Gastrocnemius medialis (tissue), 4 donors: ENCODE results near the gene ATP10A. TPM values are rescaled to one million over a fixed set of nuclear protein-coding genes. Genes with fewer than 3 reads are reported as not detected.
"Not testable (repeated sequence)": the region's sequence is repeated elsewhere in the genome, so short reads cannot be mapped to it uniquely, and the experiment has no call there.

Experiments
- ATAC-seq, 2 donors: fragments of 150-250 bp; one replicate each; pipeline ENCODE4 v1.9.1; 2016
- DNase-seq, 2 donors: peaks; one replicate each; pipeline ENCODE4 v3.0.0-alpha.2; 2019
- H3K27ac ChIP-seq, 4 donors: fragments of 200-600 bp; sonication (generic); 1 replicate in 1 of 4; 2 replicates in 3 of 4; pipeline ENCODE4 v1.5.1; 2016 to 2018; ENCODE audit warnings: mild to moderate bottlenecking in 2 of 4, moderate library complexity in 1 of 4
- H3K27me3 ChIP-seq, 3 donors: fragments of 200-600 bp; sonication (generic) in 2 of 3; 1 replicate in 1 of 3; 2 replicates in 2 of 3; pipeline versions ENCODE4 v1.5.1 to v1.6.0; 2016 to 2019; ENCODE audit warnings: mild to moderate bottlenecking in 1 of 3, moderate library complexity in 1 of 3
- H3K36me3 ChIP-seq, 2 donors: fragments of 200-600 bp; sonication (generic) in 1 of 2; one replicate each; pipeline ENCODE4 v1.5.1; 2017 to 2018
- H3K4me1 ChIP-seq, 2 donors: fragments of 200-600 bp; sonication (generic) in 1 of 2; one replicate each; pipeline ENCODE4 v1.5.1; 2016 to 2017; ENCODE audit warnings: mild to moderate bottlenecking in 2 of 2
- H3K4me3 ChIP-seq, 4 donors: fragments of 200-600 bp; sonication (generic) in 3 of 4; 1 replicate in 1 of 4; 2 replicates in 3 of 4; pipeline ENCODE4 v1.5.1; 2016 to 2019; ENCODE audit warnings: mild to moderate bottlenecking in 2 of 4
- H3K9me3 ChIP-seq, 3 donors: fragments of 200-600 bp; sonication (generic) in 2 of 3; 1 replicate in 1 of 3; 2 replicates in 2 of 3; pipeline ENCODE4 v1.5.1; 2016 to 2019
- CTCF ChIP-seq, 5 experiments: fragments of 450-650 bp in 3 of 5; fragments of 200-600 bp in 2 of 5; sonication (generic) in 2 of 5; IDR thresholded peaks in 4 of 5; conservative IDR thresholded peaks in 1 of 5; 1 replicate in 4 of 5; 2 replicates in 1 of 5; pipeline ENCODE4 v1.5.1; 2016 to 2019; ENCODE audit warnings: antibody characterized with exemption in 5 of 5, mild to moderate bottlenecking in 3 of 5, moderate library complexity in 3 of 5
- POLR2A ChIP-seq, 2 donors: fragments of 450-650 bp; IDR thresholded peaks; one replicate each; pipeline ENCODE4 v1.6.1; 2017; ENCODE audit warnings: antibody characterized with exemption in 2 of 2, mild to moderate bottlenecking in 2 of 2, moderate library complexity in 2 of 2
- in situ Hi-C, 4 donors: fragments of 200-750 bp; cut with MboI; loops; one replicate each; pipeline versions ENCODE4 v1.15.0 to v1.8.0; 2017; ENCODE audit warnings: low sequenced_read_pairs in 4 of 4
- intact Hi-C: fragments of 100-400 bp; cut with DNase I; formaldehyde crosslinking; loops from one replicate; pipeline ENCODE4 v1.15.1; 2023; ENCODE audit warnings: low total_unique reads
- total RNA-seq, 4 donors: library from RNA; depleted of rRNA; stranded (reverse); fragments of >200 nt; gene quantifications; one replicate each; pipeline versions ENCODE4 v1.1.0 to v1.2.3, GENCODE V29; 2016

The ATP10A gene
- total RNA-seq, 4 donors from 2014 or later = 0.36 to 0.56 (median 0.47) TPM

- Histone ChIP-seq H3K36me3 (no peaks in the 10 kb centered on the region), H3K4me3 (no peak overlapping the region), H3K4me1 (peaks cover 0 to 4% of the 10 kb centered on the region in 2 donors), H3K9me3 (no peaks in the 10 kb centered on the region), H3K27ac (no peak overlapping the region), H3K27me3 (no peaks in the 10 kb centered on the region)
- in situ Hi-C loops = no loop called here
- ATAC-seq (no peak), DNase-seq (no peak)
- no peak for TF ChIP-seq POLR2A (IDR thresholded peaks at IDR 0.05)
- no peak for TF ChIP-seq CTCF (IDR thresholded peaks at IDR 0.05 in 4 of 5, conservative IDR thresholded peaks at IDR 0.05 in 1 of 5)
- intact Hi-C loops = loop anchor here (5.0 kb wide), 1 partner anchor 662 kb away; no protein-coding TSS in a partner anchor
Observed at GRCh38 chr15:25763954-25764353, 99.2 kb downstream of the ATP10A start.

GRCh38 chr15:25763331-25763751 is 99.8 kb downstream of the ATP10A start:
- TF ChIP-seq CTCF (IDR thresholded peaks at IDR 0.05 in 4 of 5, conservative IDR thresholded peaks at IDR 0.05 in 1 of 5) (no peak), POLR2A (IDR thresholded peaks at IDR 0.05) (no peak)
- in situ Hi-C loops = no loop called here
- no peaks in the 10 kb centered on the region for H3K27me3 ChIP-seq
- ATAC-seq (no peak), DNase-seq (no peak)
- H3K4me1 ChIP-seq = peaks cover 0 to 4% of the 10 kb centered on the region in 2 donors
- no peak overlapping the region for H3K27ac ChIP-seq
- H3K36me3 ChIP-seq = no peaks in the 10 kb centered on the region
- intact Hi-C loops = loop anchor here (5.0 kb wide), 1 partner anchor 661 kb away; no protein-coding TSS in a partner anchor
- no peak overlapping the region for H3K4me3 ChIP-seq
- no peaks in the 10 kb centered on the region for H3K9me3 ChIP-seq

GRCh38 chr15:25761971-25762662 is 101.0 kb downstream of the ATP10A start:
- intact Hi-C loops (loop anchor here (5.0 kb wide), 1 partner anchor 660 kb away; no protein-coding TSS in a partner anchor), in situ Hi-C loops (no loop called here)
- H3K27ac ChIP-seq = no peak overlapping the region
- no peaks in the 10 kb centered on the region for H3K27me3 ChIP-seq
- H3K4me1 ChIP-seq = peaks cover 0 to 4% of the 10 kb centered on the region in 2 donors
- no peaks in the 10 kb centered on the region for H3K36me3 ChIP-seq
- H3K9me3 ChIP-seq = no peaks in the 10 kb centered on the region
- ATAC-seq (no peak), DNase-seq (no peak)
- no peak overlapping the region for H3K4me3 ChIP-seq
- TF ChIP-seq POLR2A (IDR thresholded peaks at IDR 0.05) = no peak
- TF ChIP-seq CTCF (IDR thresholded peaks at IDR 0.05 in 4 of 5, conservative IDR thresholded peaks at IDR 0.05 in 1 of 5) = no peak

- Histone ChIP-seq H3K27me3 (no peaks in the 10 kb centered on the region), H3K27ac (no peak overlapping the region), H3K4me1 (no peaks in the 10 kb centered on the region), H3K36me3 (no peaks in the 10 kb centered on the region), H3K9me3 (no peaks in the 10 kb centered on the region), H3K4me3 (no peak overlapping the region)
- in situ Hi-C loops (no loop called here), intact Hi-C loops (no loop called here)
- ATAC-seq (no peak), DNase-seq (no peak)
- TF ChIP-seq CTCF (IDR thresholded peaks at IDR 0.05 in 4 of 5, conservative IDR thresholded peaks at IDR 0.05 in 1 of 5) (no peak), POLR2A (IDR thresholded peaks at IDR 0.05) (no peak)
Observed at GRCh38 chr15:25759421-25759820, 103.7 kb downstream of the ATP10A start.

- H3K36me3 ChIP-seq, H3K9me3 ChIP-seq, ATAC-seq, H3K27me3 ChIP-seq, intact Hi-C loops, H3K27ac ChIP-seq, in situ Hi-C loops, H3K4me1 ChIP-seq, DNase-seq, H3K4me3 ChIP-seq: not testable (repeated sequence)
Observed at GRCh38 chr15:25758612-25759011, 104.5 kb downstream of the ATP10A start.
